Muscle layer of colon (tissue), 2 donors: ENCODE measurements around the gene KCNN3.

Experiments
- H3K27ac ChIP-seq: one replicate; pipeline ENCODE4 v1.7.0; 2013; ENCODE audit warnings: low read depth, mild to moderate bottlenecking, low read length, moderate library complexity
- H3K27me3 ChIP-seq, 2 donors: one replicate each; pipeline ENCODE4 v1.7.0; 2013; ENCODE audit warnings: low read length in 2 of 2, mild to moderate bottlenecking in 2 of 2; ENCODE audit not compliant: insufficient read depth in 2 of 2, control insufficient read depth in 1 of 2
- H3K36me3 ChIP-seq: one replicate; pipeline ENCODE4 v1.7.0; 2013; ENCODE audit warnings: mild to moderate bottlenecking, low read length; ENCODE audit not compliant: insufficient read depth
- H3K4me1 ChIP-seq: one replicate; pipeline ENCODE4 v1.7.0; 2013; ENCODE audit warnings: mild to moderate bottlenecking, low read length; ENCODE audit not compliant: insufficient read depth
- H3K4me3 ChIP-seq, 2 donors: one replicate each; pipeline ENCODE4 v1.7.0; 2013; ENCODE audit warnings: low read length in 2 of 2, low read depth in 1 of 2, mild to moderate bottlenecking in 1 of 2, moderate library complexity in 1 of 2
- H3K9ac ChIP-seq: one replicate; pipeline ENCODE4 v1.7.0; 2013; ENCODE audit warnings: low read length
- H3K9me3 ChIP-seq: one replicate; pipeline ENCODE4 v1.7.0; 2013; ENCODE audit warnings: mild to moderate bottlenecking, low read length
- donor health status: abdominal sarcoma.
- donor health status: Adenocarcinoma of cecum.

KCNN3 gene

DNA sequence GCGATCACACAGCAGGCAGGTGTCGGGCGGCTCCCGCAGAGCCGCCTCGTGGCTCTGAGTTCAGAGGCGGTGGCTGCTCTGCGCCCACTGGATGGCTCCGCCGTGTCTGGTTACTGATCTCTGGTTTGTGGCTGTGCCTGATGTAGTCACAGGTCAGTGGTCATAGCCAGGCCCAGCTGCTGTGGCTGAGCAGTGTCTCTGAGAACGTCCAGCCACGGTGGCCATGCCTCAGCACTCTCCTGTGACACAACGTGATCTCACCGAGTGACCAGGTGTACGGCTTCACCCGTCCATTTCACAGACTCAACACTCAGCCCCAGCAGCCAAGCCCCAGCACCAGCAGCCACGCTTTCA is 61.2 kb downstream of the KCNN3 start:
- Histone ChIP-seq H3K27ac (no peak overlapping the region), H3K4me3 (no peak overlapping the region), H3K36me3 (no peaks in the 10 kb centered on the region), H3K27me3 (no peaks in the 10 kb centered on the region), H3K9ac (no peak overlapping the region), H3K9me3 (no peaks in the 10 kb centered on the region), H3K4me1 (peaks cover 20% of the 10 kb centered on the region)

DNA sequence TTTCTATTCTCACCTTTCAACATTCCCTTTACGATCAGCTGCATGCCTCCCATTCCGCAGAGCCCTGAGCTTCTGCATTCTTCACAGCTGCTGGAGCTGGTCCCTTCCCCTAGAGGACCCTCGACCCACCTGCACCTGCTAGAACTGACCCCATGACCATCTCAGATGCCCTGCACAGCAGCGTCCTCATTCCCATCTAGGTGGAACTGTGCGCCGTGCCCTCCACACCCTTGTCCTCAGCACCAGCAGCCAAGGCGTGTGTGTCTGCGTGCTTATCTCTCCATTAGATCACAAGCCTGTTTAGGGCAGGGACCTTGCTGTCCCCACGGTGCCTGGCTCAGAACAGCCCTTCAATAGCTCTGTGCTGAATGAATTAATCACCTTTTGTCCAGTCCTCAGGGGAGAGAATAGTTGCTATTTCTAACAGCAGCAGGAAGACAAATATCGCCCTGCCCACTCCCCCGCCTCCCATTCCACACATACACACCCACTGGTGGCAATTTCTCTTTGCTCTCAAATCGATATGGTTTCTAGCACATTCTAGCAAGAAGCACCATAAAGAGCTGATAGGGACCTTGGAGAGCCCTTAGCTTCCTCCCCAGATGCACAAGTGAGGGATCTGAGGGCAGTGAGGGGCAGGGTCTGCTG is 61.7 kb downstream of the KCNN3 start:
- no peak overlapping the region for H3K4me3 ChIP-seq
- H3K27me3 ChIP-seq = no peaks in the 10 kb centered on the region
- H3K36me3 ChIP-seq = no peaks in the 10 kb centered on the region
- H3K9ac ChIP-seq = no peak overlapping the region
- H3K27ac ChIP-seq = no peak overlapping the region
- H3K9me3 ChIP-seq = no peaks in the 10 kb centered on the region
- peaks cover 18% of the 10 kb centered on the region for H3K4me1 ChIP-seq

DNA sequence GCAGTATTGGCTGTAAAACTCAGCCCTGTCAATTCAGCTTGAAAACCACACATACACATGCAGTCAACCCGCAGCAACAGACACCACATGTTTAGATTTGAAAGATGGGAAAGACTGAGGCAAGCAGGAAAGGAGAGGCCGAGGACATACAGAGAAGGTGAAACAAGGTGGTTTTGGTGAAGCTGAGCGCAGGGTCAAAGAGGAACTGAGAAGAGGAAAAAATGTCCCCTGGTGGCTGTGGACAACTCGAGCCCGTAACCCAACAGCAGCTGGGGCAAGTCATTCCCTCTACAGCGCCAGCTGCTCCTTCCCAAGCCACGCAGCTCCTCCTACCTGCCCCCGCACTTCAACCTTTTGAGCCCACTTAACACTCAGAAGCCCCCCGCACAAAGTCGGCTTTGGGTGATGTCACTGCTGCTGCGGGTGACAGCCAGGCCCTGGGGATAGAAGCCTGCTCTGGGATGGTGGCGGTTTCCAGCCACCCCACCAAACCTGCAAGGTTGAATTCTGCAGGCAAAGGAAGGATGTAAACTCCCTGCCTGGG is 63.0 kb downstream of the KCNN3 start:
- no peaks in the 10 kb centered on the region for H3K9me3 ChIP-seq
- H3K27me3 ChIP-seq = no peaks in the 10 kb centered on the region
- peaks cover 23% of the 10 kb centered on the region for H3K4me1 ChIP-seq
- H3K9ac ChIP-seq = no peak overlapping the region
- H3K27ac ChIP-seq = no peak overlapping the region
- H3K36me3 ChIP-seq = no peaks in the 10 kb centered on the region
- H3K4me3 ChIP-seq = no peak overlapping the region

GRCh38 chr1:154806333-154806732 is 63.7 kb downstream of the KCNN3 start:
- Histone ChIP-seq H3K27me3 (no peaks in the 10 kb centered on the region), H3K4me3 (no peak overlapping the region), H3K9ac (no peak overlapping the region), H3K36me3 (no peaks in the 10 kb centered on the region), H3K9me3 (no peaks in the 10 kb centered on the region), H3K27ac (no peak overlapping the region), H3K4me1 (peaks cover 26% of the 10 kb centered on the region)

GRCh38 chr1:154802982-154803920 is 66.8 kb downstream of the KCNN3 start:
- no peaks in the 10 kb centered on the region for H3K36me3 ChIP-seq
- H3K4me3 ChIP-seq = no peak overlapping the region
- no peak overlapping the region for H3K9ac ChIP-seq
- H3K27me3 ChIP-seq = no peaks in the 10 kb centered on the region
- H3K27ac ChIP-seq = no peak overlapping the region
- H3K9me3 ChIP-seq = no peaks in the 10 kb centered on the region
- peaks cover 10% of the 10 kb centered on the region for H3K4me1 ChIP-seq

- Histone ChIP-seq H3K36me3 (no peaks in the 10 kb centered on the region), H3K4me3 (no peak overlapping the region), H3K9ac (no peak overlapping the region), H3K4me1 (peaks cover 10% of the 10 kb centered on the region), H3K27ac (no peak overlapping the region), H3K9me3 (no peaks in the 10 kb centered on the region), H3K27me3 (no peaks in the 10 kb centered on the region)
Observed at GRCh38 chr1:154802336-154802969, 67.6 kb downstream of the KCNN3 start.

GRCh38 chr1:154801234-154802011 is 68.7 kb downstream of the KCNN3 start:
- Histone ChIP-seq H3K36me3 (no peaks in the 10 kb centered on the region), H3K27ac (no peak overlapping the region), H3K9me3 (no peaks in the 10 kb centered on the region), H3K4me1 (peaks cover 10% of the 10 kb centered on the region), H3K27me3 (no peaks in the 10 kb centered on the region), H3K4me3 (no peak overlapping the region), H3K9ac (no peak overlapping the region)

DNA sequence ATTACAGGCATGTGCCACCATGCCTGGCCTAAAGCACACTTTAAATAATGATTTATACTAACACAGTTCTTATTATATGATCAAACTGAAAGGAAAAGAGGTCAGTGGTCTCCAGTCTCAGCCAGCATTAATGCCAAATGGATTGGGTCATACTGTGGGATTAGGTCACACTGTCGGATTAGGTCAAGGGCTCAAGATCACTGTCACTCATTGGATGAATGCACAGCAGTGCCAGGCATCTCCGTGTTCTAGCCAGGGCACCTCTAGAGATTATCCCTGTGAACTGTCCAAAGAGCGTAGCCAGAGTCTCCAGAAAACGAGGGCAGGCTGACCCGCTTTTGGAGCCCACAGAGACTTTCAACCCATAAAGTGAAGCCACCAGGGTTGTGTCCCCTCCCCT is 70.9 kb downstream of the KCNN3 start:
- Histone ChIP-seq H3K4me3 (no peak overlapping the region), H3K27me3 (no peaks in the 10 kb centered on the region), H3K9me3 (no peaks in the 10 kb centered on the region), H3K4me1 (peaks cover 10% of the 10 kb centered on the region), H3K9ac (no peak overlapping the region), H3K36me3 (no peaks in the 10 kb centered on the region), H3K27ac (no peak overlapping the region)

- H3K4me1 ChIP-seq = peaks cover 10% of the 10 kb centered on the region
- no peak overlapping the region for H3K4me3 ChIP-seq
- no peak overlapping the region for H3K27ac ChIP-seq
- H3K9me3 ChIP-seq = no peaks in the 10 kb centered on the region
- H3K27me3 ChIP-seq = no peaks in the 10 kb centered on the region
- H3K36me3 ChIP-seq = no peaks in the 10 kb centered on the region
- no peak overlapping the region for H3K9ac ChIP-seq
Observed at GRCh38 chr1:154798645-154799044, 71.4 kb downstream of the KCNN3 start.

DNA sequence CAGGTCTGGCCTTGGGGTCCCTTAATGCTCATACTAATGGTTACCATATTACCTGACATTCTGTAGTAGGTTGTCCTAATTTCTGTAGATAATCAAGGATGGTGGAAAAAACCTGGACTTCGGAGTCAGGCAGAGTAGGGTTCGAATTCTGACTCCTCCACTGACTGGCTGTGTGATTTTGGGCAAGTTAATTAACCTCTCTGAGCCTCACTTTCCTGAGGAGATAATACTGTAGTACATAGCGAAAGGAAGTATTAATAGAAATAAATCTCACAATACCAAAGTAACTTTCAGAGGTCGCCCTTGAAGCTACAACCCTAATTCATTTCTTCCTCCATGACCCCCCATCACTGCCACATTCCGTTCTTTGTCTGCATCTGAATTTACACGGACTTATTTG is 72.9 kb downstream of the KCNN3 start:
- peaks cover 4% of the 10 kb centered on the region for H3K4me1 ChIP-seq
- H3K36me3 ChIP-seq = no peaks in the 10 kb centered on the region
- H3K9ac ChIP-seq = no peak overlapping the region
- no peaks in the 10 kb centered on the region for H3K9me3 ChIP-seq
- no peak overlapping the region for H3K27ac ChIP-seq
- H3K4me3 ChIP-seq = no peak overlapping the region
- no peaks in the 10 kb centered on the region for H3K27me3 ChIP-seq
